Activated CD4-positive, alpha-beta T cell treated with anti-CD3 and anti-CD28 coated beads for 4 hours (primary cell): ENCODE data around the gene PELO.
"Not testable (repeated sequence)": the region's sequence is repeated elsewhere in the genome, so short reads cannot be mapped to it uniquely, and the experiment has no call there.

Source experiments
- DNase-seq, 2 donors: peaks; one replicate each; pipeline ENCODE4 v3.0.0-alpha.2; 2020

The PELO gene, protein sequence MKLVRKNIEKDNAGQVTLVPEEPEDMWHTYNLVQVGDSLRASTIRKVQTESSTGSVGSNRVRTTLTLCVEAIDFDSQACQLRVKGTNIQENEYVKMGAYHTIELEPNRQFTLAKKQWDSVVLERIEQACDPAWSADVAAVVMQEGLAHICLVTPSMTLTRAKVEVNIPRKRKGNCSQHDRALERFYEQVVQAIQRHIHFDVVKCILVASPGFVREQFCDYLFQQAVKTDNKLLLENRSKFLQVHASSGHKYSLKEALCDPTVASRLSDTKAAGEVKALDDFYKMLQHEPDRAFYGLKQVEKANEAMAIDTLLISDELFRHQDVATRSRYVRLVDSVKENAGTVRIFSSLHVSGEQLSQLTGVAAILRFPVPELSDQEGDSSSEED

DNA sequence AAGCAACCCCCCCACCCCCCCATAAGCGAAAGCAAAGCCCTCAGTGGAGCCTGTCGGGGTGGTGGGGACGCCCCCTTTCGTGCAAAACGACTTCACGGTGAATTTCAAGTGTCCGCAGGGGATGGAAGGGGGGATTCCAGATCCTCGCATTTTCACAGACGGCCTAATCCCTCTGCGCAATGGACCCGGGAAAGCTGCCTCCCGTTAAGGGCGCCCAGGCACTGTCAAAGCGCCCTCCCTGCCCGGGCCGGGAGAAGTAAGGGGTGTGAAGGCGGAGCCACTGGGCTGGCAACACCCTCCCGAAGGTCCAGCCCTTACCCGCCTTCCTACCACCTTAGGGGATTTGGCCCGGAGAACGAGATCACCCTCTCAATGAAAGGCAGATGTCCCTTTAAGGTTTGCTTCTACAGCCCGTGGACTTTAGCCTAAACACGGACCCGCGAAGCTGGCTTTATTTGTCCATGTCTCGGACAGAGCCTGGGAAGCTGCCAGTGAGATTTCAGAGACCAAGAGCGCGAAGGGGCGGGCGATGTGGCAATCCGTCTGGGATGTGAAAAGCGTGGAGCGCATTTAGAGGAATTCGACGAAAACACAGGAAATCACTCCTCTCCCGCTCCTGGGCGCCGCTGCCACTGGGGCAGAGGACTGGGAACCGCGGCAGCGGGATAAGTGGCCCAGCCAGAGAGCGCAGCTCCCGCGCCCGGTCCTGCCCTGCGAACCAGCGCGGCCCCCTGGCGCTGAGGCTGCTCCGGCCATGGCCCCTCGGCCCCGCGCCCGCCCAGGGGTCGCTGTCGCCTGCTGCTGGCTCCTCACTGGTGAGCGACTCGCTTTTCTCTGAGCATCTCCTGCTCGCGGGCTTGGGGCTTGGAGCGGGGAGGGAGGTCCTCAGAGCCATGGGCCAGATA, at the start of gene PELO, which contains the start of gene ITGA1:
Gene PELO, plus strand, starts transcription at position 317 of the 905 bp plus-strand sequence. CDS start 12,479 bp downstream, outside the sequence.
Gene ITGA1, plus strand, starts transcription at position 317 of the 905 bp plus-strand sequence. Its CDS starts 438 bp downstream, at position 755.
- peak; percentile 26 to 42 for DNase-seq

DNA sequence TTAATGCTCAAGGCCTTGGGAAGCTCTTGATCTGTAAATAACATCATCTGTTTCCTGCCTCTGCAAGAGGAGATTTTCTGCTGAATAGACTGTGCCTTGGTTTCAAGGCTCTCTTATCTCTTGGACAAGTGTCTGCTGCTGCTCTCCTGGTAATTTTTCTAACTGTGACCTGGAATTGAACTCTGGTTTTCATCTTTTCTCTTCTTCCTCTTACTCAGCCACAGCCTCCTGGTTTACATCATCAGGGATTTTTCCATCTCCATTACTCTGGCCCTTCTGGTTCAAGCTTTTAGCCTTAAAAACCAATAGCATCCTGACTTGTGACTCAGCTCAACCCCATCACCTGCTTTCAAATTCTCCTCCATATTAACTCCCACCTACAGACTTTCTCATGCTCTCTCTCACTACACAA, 49.6 kb upstream of the PELO start:
- DNase-seq, result no peak

DNA sequence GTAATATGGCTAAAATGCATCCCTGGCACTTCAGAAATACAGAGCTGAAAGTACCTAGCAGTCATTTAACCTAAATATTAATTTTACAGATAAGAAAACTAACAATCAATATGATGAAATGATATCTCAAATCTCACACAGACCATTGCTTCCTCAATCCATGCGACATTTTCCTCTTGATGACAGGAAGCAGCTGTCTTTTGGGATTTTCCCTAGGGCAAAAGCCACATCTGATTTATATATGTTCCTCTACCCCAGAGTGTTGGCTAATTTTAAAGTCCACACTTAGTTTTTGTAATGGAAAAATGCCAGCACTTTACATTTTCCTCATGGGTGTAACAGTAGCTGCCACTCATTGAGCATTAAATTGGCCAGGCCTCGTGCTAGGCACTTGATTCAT, 47.7 kb upstream of the PELO start:
- DNase-seq, result no peak

- no peak for DNase-seq
These were observed 44.7 kb upstream of the PELO start for GRCh38 chr5:52743012-52743411.

DNA sequence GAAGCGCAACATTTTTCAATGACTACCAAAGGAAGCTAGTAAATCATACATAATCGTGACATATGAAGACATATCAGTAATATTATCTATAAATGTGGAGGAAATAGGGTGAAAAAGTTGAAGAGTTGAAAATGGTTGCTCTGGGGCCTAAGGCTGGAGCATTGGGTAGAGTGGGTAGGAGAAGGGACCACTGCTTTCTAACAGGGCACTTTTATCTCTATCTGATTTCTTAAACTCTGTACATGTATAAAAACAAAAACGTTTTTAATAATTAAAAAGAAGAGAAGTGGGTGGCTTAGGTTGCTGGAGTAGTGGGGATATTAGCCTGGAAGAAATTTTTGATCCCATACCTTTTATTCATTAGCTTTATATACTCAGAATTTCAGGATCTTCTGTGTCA, 44.2 kb upstream of the PELO start:
- no peak for DNase-seq

DNA sequence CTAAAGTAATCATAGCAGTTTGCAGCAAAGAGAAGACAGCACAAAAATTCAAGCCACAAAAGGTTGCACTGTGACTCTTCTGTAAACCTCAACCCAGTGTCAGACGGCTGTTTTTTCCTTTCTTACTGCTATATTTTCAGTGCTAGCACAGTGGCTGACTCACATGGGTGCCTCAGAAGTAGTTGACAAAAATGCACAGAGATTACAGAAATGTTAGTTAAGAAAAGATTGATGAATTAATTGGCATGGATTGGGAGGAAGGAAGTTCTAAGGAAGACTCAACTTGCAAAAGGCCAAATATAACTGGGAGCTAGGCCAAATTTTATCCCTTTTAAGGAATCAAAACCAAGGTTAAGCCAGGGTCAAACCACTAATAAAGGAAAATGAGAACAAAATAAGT, 43.7 kb upstream of the PELO start:
- peak; percentile 23 to 35 for DNase-seq

- DNase-seq, result not testable (repeated sequence)
These were observed 42.8 kb upstream of the PELO start for GRCh38 chr5:52744867-52745458.

DNA sequence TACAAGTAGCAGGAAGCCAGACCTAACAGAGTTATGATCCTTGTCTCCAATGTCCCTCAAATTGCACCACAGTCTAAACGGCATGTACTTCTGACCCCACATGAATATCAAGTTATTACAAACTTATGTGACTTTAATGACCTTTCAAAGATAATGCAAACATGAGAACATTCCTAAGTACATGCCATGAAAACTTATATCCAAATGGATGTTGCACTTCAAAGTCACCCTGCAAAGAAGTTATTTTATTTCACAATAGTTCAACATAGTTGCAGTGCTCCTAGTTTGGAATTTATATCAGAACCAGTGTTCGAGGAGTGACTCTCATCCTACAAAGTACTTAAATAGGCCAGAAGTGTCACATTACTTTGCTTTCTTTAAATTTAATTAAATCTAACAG, 41.2 kb upstream of the PELO start:
- no peak for DNase-seq

DNA sequence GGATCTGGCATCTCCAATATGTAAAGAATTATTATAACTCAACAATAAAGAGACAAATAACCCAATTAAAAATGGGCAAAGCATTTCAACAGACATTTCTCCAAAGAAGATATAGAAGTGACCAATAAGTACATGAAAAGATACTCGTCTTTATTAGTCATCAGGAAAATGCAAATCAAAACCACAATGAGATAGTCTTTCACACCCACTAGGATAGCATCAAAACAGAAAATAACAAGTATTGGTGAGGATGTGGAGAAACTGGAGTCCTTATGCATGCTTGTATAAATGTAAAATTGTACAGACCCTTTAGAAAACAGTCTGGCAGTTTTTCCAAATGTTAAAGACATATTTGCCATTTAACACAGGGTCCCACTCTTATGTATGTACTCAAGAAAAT, 39.1 kb upstream of the PELO start:
- no peak for DNase-seq

DNA sequence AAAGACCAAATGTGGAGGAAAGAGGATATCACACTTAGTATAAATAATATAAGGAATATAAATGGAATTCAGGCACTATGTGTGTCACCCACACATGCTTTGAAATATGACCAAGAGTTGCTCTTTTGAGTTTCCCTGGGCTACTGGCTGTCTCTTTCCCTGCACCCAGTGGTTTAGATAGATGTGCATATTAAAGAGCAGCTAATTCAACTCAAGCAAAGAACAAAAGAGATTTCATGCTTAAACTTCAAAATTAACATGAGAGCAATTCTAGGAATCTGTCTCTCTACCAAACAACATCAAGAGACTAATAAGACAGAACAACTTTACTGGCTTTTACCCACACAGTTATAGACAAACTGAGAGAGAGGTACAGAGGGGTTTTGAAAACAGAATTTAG, 38.0 kb upstream of the PELO start:
- DNase-seq, result no peak

GRCh38 chr5:52751137-52751536, 36.6 kb upstream of the PELO start:
- no peak for DNase-seq

- no peak for DNase-seq
These were observed 33.7 kb upstream of the PELO start for GRCh38 chr5:52754051-52754450.

DNA sequence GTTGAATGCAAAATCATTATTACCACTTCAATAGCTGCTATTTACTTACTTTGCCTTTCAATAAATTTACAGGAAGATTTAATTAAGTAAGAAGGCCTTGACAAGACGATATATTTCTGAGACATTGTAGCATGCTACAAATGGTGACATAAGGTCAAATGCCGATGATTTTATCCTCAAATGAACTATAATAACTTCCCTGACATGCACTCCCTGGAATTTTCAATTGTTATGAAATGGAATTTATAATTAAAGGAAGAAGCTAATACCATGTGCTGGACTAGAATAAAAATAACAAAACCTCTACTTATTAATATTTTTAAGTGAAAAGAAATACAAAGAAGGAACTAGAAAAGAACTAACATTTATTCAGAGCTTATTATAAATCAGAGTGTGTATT, 30.2 kb upstream of the PELO start:
- DNase-seq, result no peak

DNA sequence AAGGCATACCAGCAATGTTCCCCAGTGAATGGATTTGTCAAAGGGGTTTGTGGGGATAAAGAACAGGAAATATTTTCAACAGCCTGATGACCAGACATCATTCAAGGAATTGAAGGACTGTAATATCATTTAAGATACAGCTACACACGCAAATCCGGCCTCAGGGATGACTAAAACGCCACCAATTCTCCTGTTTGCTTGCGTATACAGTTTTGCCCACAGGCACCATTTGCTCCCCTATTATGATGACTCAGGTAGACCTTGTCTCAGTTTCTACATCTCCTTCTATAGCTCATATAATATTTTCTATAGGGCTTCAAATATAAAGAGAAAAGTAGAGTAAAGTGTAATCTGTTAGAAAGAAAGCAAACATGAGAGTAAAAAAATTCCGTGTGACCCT, 29.7 kb upstream of the PELO start:
- DNase-seq, result no peak

DNA sequence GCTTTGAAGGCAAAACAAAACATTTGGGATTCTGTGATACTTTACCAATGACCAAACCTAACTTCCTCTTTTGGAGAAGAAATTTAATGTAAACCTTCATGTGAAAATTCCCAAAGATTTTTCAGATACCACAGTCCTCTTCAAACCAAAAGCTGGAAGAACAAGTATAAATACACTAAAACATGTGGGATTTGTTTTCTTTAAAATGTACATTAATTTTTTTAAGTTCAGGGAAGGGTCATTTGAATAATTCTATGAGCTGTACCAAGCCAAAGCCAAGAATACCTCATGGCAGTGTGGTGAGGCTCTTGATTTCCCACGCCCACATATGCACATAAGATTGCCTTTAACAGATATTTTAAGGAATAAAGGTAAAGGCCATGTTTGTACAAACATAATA, 28.4 kb upstream of the PELO start:
- no peak for DNase-seq

GRCh38 chr5:52760695-52761366, 26.9 kb upstream of the PELO start:
- peak in 1 of 2 donors; percentile 15 for DNase-seq

GRCh38 chr5:52767217-52767743, 20.4 kb upstream of the PELO start:
- DNase-seq, result no peak

GRCh38 chr5:52767766-52768480, 19.8 kb upstream of the PELO start:
- no peak for DNase-seq

- no peak for DNase-seq
These were observed 18.7 kb upstream of the PELO start for GRCh38 chr5:52769061-52769460.

DNA sequence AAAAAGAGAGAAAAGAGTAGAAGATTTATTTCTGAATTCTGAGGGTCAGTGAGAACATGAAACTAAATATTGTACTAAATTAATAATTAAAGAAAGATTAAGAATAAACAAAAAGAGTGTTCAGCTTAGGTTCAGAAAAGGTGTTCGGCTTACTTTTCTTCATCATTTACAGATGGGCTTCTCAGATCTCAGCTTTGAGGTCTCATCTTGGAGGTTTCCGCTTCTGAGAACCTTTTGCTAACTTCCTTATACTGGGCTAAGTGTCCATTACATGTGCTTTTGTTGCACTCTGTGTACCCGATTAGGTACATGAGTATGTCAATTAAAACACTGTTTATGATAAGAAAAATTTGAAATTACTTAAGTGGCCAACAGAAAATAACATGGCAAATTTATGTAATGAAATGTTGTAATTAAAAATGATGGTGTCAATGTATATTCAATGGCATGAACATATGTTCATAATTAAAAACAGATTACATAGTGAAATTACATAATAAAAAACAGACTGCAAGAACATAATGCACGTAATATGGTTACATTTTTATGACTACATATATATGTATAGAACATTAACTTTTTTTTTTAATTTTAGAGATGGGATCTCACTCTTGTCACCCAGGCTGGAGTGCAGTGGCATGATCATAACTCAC, 17.3 kb upstream of the PELO start:
- DNase-seq, result no peak

DNA sequence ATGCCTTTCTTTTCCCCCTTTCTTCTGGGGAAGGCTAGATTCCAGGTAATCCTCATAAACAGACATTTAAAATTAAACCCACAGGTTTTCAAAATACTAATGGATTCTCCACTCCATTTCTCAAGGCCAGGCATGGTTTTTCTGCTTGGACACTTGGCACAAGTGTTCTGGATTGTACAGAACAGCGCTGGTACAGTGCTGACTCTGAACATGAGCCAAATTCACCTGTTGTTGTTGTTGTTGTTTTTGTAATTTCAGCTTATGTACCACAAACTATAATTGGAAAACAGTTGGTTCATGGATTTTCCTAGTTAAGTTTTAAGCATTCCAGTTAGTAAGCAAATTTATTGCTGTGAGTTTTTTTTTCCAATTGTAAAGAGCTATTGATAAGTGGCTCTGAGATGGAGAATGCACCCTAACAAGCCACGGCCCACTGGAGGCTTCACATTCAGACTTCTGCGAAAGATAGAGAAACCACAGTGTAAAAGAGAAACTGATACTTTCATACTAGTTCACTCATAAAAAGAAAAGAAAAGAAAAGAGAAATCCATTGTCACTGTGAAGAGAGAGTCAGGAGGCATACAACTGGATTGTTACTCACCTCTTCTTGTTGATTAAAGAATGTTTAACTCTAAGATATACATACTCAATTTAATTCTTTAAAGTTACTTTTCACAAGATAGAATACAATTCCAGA, 16.2 kb upstream of the PELO start:
- peak; percentile 3 to 11 for DNase-seq
